Gastrocnemius medialis (tissue), 4 donors: ENCODE data around the gene NDRG3.

Source experiments
- POLR2A ChIP-seq, 2 donors: fragments of 450-650 bp; IDR thresholded peaks; one replicate each; pipeline ENCODE4 v1.6.1; 2017; ENCODE audit warnings: antibody characterized with exemption in 2 of 2, mild to moderate bottlenecking in 2 of 2, moderate library complexity in 2 of 2
- TF ChIP-seq, protein P1 (sequence below), 5 experiments: fragments of 450-650 bp in 3 of 5; fragments of 200-600 bp in 2 of 5; sonication (generic) in 2 of 5; IDR thresholded peaks in 4 of 5; conservative IDR thresholded peaks in 1 of 5; 1 replicate in 4 of 5; 2 replicates in 1 of 5; pipeline ENCODE4 v1.5.1; 2016 to 2019; ENCODE audit warnings: antibody characterized with exemption in 5 of 5, mild to moderate bottlenecking in 3 of 5, moderate library complexity in 3 of 5

DNA sequence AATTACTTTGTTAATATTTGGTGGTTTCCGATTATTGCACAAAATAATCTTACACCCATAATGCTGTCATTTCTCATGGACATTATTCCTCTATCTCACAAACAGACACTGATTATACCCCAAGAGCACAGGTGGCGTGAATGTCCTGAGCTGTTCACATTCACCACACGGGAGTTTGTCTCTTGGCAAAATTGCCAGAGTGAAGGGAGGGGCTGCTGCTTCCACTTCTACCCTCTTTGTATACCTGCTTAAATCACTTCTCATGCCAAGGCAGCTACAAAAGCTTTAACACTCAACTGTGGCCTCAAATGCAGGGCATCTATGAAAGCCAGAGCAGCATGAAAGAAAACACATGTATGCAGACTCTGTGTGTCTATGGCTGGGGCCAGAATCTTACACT lies 58.0 kb downstream of the NDRG3 start:
- TF ChIP-seq, protein P1, sequence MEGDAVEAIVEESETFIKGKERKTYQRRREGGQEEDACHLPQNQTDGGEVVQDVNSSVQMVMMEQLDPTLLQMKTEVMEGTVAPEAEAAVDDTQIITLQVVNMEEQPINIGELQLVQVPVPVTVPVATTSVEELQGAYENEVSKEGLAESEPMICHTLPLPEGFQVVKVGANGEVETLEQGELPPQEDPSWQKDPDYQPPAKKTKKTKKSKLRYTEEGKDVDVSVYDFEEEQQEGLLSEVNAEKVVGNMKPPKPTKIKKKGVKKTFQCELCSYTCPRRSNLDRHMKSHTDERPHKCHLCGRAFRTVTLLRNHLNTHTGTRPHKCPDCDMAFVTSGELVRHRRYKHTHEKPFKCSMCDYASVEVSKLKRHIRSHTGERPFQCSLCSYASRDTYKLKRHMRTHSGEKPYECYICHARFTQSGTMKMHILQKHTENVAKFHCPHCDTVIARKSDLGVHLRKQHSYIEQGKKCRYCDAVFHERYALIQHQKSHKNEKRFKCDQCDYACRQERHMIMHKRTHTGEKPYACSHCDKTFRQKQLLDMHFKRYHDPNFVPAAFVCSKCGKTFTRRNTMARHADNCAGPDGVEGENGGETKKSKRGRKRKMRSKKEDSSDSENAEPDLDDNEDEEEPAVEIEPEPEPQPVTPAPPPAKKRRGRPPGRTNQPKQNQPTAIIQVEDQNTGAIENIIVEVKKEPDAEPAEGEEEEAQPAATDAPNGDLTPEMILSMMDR (IDR thresholded peaks at IDR 0.05 in 4 of 5, conservative IDR thresholded peaks at IDR 0.05 in 1 of 5) = no peak
- no peak for TF ChIP-seq POLR2A (IDR thresholded peaks at IDR 0.05)
